ENCODE results near the gene HAAO. TPM values are rescaled to one million over a fixed set of nuclear protein-coding genes. Genes with fewer than 3 reads are reported as not detected.

HAAO gene
- total RNA-seq, 2 experiments from 2014 or later = 0.17 TPM; not detected in 1

- H3K4me1 Mint-ChIP-seq (ENCODE audit: low read depth) = peaks cover 10% of the 10 kb centered on the region
- DNase-seq = peak; percentile 58
- no peaks in the 10 kb centered on the region for H3K27me3 Mint-ChIP-seq
- POLR2A ChIA-PET = interaction anchor here (1.0 kb wide), 1 partner anchor 88 kb away, joined by 3 read pairs; no protein-coding TSS in a partner anchor
- intact Hi-C loops (cut with micrococcal nuclease) = no loop called here
- H3K36me3 Mint-ChIP-seq = peaks cover 3% of the 10 kb centered on the region
- no peak overlapping the region for H3K4me3 Mint-ChIP-seq
- CTCF ChIA-PET = no interaction called here
- no peaks in the 10 kb centered on the region for H3K9me3 Mint-ChIP-seq
- H3K27ac Mint-ChIP-seq = no peak overlapping the region
Measured at GRCh38 chr2:42722320-42723190, 69.8 kb downstream of the HAAO start.

DNA sequence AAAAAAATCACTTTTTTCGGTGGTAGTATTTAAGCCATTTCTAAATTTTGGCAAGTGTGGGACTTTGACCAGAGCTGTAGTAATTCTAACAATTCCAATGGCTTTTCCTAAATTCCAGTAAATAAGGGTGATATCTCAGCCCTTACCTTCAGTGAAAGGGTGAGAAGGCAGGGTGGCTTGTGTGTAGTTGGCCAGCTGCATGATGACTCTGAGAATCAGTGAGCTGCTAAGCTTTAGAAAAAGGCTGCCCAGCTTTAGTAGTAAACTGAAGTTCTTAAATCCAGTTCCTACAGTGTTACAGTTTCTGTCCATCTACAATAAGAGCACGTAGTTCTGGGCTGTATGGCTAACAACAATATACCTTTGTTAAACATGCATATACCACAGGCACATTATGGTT lies 70.5 kb downstream of the HAAO start:
- H3K27ac Mint-ChIP-seq = no peak overlapping the region
- intact Hi-C loops (cut with micrococcal nuclease) = no loop called here
- CTCF ChIA-PET = no interaction called here
- POLR2A ChIA-PET = interaction anchor here (1.0 kb wide), 1 partner anchor 89 kb away, joined by 3 read pairs; no protein-coding TSS in a partner anchor
- no peaks in the 10 kb centered on the region for H3K9me3 Mint-ChIP-seq
- H3K36me3 Mint-ChIP-seq = peaks cover 3% of the 10 kb centered on the region
- no peak for DNase-seq
- peaks cover 10% of the 10 kb centered on the region for H3K4me1 Mint-ChIP-seq (ENCODE audit: low read depth)
- H3K27me3 Mint-ChIP-seq = no peaks in the 10 kb centered on the region
- no peak overlapping the region for H3K4me3 Mint-ChIP-seq

Other genes starting within 250 kb of the HAAO start
- gene MTA3, start 224.0 kb downstream of the HAAO start, total RNA-seq = 10 to 100 TPM; 25.1 to 29.7 TPM
- gene OXER1, start 28.4 kb downstream of the HAAO start, total RNA-seq = not detected